Bone marrow (tissue), 2 donors: Measurements from ENCODE around the gene GJB6.

Experiments
- DNase-seq, 2 donors: peaks; one replicate each; lab custom pipeline; 2025; lab: John Stamatoyannopoulos, UW

GJB6 gene

GRCh38 chr13:20186771-20187170 lies 45.3 kb downstream of the GJB6 start:
- DNase-seq: no peak

GRCh38 chr13:20185366-20186056 lies 46.6 kb downstream of the GJB6 start:
- DNase-seq: no peak

- DNase-seq: peak; percentile 16 to 21
These were observed 49.8 kb downstream of the GJB6 start for GRCh38 chr13:20182231-20182846.

DNA sequence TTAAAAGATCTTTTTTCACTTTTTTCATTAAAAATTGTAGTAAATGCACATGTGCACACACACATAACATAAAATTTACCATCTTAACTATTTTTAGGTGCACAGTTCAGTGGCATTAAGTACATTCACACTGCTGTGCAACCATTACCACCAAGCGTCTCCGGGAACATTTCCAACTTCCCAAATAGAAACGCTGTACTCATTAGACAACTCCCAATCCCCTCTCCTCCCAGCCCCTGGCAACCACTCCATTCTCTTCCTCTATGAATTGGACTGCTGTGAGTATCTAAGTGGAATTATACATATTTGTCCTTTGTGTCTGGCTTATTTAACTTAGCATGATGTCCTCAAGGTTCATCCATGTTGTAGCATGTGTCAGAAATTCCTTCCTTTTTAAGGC lies 50.9 kb downstream of the GJB6 start:
- no peak for DNase-seq

DNA sequence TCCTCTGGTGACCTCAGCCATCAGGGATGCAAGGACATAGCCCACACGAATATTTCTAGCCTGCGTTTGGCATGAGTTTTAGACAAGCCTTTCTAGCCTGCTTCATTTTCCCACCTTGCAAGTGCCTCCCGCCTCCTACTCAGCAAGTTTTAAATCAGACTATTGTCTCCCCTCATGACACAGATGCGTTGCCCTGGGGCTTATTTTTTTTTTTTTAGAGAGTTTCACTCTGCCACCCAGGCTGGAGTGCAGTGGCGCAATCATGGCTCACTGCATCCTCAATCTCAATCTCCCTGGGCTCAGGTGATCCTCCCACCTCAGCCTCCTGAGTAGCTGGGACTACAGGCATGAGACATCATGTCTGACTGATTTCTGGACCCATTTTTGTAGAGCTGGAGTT lies 54.0 kb downstream of the GJB6 start:
- no peak for DNase-seq

- no peak for DNase-seq
These were observed 54.9 kb downstream of the GJB6 start for GRCh38 chr13:20177049-20177831.

GRCh38 chr13:20175907-20176652 lies 56.0 kb downstream of the GJB6 start:
- no peak for DNase-seq

GRCh38 chr13:20175406-20175794 lies 56.7 kb downstream of the GJB6 start:
- no peak for DNase-seq

- DNase-seq: peak; percentile 46 to 47
These were observed 57.3 kb downstream of the GJB6 start for GRCh38 chr13:20174656-20175405.

- no peak for DNase-seq
These were observed 58.9 kb downstream of the GJB6 start for GRCh38 chr13:20173116-20173746.
